Measurements from ENCODE around the gene PPME1.
A peak's percentile ranks its signal among the peaks of the same experiment; 100 is the strongest.
"Not testable (repeated sequence)": the region's sequence is repeated elsewhere in the genome, so short reads cannot be mapped to it uniquely, and the experiment has no call there.

Gene PPME1, protein sequence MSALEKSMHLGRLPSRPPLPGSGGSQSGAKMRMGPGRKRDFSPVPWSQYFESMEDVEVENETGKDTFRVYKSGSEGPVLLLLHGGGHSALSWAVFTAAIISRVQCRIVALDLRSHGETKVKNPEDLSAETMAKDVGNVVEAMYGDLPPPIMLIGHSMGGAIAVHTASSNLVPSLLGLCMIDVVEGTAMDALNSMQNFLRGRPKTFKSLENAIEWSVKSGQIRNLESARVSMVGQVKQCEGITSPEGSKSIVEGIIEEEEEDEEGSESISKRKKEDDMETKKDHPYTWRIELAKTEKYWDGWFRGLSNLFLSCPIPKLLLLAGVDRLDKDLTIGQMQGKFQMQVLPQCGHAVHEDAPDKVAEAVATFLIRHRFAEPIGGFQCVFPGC

DNA sequence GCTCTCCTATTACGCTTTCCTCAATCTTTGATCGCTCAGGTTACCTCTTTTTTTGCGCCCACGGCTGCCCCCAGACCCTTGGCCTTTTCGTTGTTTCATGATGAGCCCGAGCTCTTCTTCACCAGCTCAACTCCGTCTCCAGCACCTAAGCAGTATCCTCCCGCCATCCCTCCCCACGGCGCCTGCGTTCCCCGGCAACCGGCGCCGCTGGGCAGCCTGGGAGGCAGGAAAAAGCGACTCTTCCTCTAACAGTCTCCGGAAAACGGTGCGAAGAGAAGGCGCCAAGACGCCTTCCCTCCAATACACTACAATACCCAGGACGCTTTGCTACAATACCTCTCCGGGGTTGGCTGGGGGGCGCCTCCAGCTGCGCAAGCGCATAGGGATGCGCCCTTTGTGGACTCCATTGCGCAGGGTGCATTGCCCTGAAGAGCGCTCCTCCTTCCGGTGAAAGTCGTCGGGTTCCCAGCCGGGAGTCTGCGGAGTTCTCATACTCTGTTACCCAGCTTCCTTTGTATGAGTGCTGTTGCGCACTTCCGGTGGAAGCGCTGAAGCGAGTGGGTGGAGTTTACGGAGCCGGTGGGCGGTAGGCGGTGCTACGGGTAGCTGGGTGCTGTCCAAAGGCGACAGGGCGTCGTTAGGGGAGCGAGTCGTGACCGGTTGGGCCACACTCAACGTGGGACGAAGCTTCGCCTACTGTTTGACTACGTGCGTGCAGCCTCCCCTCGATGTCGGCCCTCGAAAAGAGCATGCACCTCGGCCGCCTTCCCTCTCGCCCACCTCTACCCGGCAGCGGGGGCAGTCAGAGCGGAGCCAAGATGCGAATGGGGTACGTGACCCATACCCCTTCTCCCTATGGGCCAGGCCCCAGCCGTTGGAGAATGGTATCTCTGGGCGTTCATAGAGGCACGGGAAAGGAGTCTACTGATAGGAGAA is at the start of gene PPME1, which contains the start of gene C2CD3:
Gene PPME1 (plus strand): TSS at position 596 of the 936 bp plus-strand sequence. CDS start 133 bp downstream, at position 729.
Gene C2CD3 (minus strand): TSS at position 309 of the 936 bp plus-strand sequence. CDS start 210 bp downstream, at position 99.
- peak; percentile 88 to 100 (median 99) for DNase-seq

DNA sequence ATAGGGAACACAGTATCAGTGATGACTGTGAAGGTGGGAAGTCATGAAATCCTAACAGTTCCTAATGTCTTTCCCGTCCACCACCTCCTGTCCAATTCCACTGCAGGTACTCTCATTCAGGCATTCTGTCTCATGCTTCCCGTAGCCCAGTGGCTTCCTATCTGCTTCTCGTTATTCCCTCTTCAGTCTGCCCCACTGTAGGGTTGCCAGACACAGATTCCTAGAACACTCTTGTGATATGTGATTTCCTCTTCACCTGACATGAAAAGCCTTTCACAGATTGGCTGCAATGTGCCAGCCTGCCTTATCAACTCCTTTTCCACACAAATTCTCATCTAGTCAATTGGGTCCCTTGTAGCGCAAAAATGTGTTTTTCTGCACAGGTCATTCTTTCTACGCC is 49.3 kb upstream of the PPME1 start:
- DNase-seq: no peak

DNA sequence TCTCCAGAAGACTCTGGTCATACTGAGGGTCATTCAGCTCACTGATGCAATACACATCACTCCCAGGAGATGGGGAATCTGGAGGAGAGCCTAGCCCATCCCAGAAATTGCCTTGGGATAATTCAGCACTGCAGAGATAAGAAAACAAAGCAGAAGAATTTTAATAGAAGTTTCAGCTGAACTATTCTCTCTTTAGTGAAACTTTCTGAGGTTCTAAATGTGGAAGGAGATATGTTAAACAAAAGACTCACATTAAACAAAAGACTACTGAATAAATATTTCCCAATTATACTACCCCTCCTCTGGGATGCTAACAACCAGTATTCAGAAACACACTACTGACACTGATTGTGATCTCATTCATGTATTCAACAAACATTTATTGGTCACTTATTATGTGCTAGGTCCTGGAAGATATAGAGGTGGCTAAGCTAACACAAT is 48.1 kb upstream of the PPME1 start:
- no peak for DNase-seq

DNA sequence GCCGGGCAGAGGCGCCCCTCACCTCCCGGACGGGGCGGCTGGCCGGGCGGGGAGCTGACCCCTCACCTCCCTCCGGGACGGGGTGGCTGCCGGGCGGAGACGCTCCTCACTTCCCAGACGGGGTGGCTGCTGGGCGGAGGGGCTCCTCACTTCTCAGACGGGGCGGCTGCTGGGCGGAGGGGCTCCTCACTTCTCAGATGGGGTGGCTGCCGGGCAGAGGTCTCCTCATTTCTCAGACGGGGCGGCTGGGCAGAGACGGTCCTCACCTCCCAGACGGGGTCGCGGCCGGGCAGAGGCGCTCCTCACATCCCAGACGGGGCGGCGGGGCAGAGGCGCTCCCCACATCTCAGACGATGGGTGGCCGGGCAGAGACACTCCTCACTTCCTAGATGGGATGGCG is 42.0 kb upstream of the PPME1 start:
- DNase-seq: not testable (repeated sequence)

DNA sequence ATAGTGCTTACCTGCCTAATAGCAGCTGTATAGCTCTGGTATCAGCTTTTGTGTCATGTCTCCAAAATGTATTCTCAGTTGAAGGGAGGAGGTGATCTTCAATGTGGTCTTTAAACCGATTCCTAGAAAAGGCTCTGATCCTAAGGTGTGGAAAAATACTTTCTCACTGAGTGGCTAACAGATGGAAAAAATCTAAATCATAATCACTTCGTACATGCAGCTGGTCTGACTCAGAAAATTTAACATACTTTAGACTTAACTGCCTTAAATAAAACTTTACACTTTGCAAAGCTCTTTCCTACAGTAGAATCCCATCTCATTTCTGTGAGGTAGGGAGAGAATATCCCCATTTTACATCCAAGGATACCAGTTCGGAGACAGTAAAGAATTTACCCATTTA is 38.3 kb upstream of the PPME1 start:
- no peak for DNase-seq

DNA sequence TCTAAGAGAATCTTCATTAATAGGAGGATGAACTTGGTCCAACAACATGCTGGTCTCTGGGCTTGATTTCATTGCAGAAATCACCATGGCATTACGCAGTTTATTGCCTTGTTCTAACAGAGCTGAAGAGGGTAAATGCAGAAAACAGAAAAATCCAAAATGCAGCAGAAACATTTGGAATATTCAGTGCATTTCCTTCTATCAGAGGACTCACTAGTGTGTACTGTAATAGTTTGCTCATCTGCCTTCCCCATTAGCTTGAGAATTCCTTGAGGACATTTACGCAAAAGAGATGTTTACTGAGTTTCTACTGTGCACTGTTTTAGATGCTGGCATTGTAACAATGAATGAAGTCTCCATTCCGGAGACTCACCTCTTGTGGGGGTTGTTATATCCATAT is 37.7 kb upstream of the PPME1 start:
- no peak for DNase-seq

DNA sequence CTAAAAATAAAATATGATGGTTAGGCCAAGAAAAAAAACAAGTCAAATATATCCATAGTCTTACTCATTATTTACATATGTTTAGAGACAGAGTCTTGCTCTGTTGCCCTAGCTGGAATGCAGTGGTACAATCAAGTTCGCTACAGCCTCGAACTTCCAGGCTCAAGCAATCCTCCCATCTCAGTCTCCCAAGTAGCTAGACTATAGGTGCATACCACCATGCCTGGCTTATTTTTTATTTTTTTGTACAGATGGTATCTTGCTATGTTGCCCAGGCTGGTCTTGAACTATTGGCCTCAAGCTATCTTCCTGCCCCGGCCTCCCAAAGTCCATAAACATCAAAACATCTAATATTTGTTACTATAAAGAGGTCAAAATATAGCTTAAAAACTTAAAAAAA is 36.4 kb upstream of the PPME1 start:
- no peak for DNase-seq

DNA sequence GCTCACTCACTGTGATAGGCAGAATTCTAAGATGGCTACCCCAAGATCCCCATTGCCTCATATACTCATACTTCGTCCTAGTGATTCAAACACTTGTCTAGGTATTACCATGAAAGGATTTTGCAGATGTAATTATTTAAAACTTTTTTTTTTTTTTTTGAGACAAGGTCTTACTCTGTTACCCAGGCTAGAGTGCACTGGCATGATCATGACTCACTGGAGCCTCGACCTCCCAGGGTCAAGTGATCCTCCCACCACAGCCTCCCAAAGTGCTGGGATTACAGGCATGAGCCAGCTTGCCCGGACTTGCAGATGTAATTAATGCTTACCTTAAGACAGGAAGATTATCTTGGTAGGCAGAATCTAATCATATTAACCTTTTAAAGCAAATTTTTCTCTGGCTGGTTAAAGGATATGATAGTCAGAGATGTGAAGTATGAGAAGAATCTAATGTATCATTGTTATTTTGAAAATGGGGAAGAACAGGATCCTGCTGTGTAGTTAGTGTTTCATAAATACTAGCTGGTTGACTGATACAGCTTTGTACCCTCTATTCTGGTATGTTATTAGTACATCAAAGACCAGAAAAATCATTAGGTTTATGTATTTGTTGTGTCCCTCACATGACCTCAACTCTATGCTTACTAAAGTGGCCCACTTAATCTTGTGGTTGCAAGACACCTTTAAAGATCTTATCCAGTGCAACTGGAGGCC is 35.8 kb upstream of the PPME1 start:
- DNase-seq: no peak

DNA sequence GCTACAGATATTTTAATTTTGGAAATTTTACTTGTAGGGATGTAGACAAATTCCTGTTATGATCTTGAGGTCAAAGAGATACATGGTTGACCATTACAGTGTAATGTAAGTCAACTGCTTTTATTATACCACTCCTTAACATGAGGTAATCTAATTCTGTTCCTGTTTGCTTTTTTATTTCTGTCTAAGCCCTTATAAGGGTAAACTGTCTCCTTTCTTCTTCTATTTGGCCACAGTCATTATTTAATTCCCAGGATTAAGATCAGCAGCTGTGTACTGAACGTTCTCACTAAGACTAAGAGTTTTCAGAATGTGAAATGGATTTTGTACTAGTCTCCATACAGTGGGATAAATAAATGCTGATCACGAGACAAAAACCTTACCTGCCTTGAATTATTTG is 33.1 kb upstream of the PPME1 start:
- DNase-seq: no peak

DNA sequence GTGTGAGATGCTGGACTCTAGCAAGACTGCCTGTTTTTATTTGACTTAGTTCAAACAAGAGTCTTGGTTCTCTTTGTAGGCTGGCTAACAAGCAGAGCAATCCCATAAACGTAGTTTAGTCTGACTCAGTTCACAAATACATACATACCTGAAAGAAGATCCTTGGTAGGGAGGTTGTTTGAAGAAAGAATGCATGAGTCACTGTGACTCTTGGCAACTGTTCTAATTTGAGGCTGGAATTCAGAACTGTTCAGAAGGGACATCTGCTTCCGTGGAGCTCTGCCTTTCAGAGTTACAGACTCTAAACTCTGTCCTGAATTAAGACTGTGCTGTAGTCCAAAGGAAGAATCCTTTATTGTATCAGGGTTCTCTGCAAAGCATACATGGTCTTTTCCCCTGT is 32.5 kb upstream of the PPME1 start:
- peak in 2 of 56 donors; percentile 1 to 4 for DNase-seq

DNA sequence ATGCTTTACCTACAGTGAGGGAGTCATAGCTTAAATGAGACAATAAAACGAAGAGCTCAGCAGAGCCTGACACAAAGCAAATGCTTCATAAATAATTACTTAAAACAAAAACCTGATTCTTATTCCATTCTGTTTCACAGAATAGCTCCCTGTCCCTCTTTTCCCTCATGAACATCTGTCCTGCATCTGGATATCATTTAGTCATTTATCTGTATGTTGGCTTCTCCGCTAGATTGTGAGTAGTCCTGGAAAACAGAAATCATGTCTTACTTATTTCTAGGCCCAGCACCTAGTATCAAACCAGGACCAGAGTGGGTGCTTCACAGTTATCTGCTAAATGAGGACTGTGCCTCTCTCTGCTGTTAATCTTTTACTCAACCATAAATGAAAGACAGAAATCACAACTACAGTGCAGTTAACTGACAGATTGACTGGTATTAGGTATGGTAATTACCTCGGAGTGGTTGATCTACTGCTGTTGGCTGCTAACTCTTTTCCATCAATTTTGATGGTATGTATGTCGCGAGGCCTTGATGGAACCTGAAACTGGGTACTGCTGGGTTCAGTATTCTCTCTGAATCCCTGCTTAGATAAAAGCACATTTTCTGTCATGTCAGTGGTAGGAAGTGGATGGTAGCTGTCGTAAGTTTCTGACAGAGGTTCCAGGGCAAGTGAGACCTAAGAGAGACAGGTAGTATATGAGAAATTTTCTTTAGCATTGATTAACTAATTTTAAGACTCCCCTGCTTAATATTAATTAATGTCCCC is 31.8 kb upstream of the PPME1 start:
- DNase-seq: no peak

DNA sequence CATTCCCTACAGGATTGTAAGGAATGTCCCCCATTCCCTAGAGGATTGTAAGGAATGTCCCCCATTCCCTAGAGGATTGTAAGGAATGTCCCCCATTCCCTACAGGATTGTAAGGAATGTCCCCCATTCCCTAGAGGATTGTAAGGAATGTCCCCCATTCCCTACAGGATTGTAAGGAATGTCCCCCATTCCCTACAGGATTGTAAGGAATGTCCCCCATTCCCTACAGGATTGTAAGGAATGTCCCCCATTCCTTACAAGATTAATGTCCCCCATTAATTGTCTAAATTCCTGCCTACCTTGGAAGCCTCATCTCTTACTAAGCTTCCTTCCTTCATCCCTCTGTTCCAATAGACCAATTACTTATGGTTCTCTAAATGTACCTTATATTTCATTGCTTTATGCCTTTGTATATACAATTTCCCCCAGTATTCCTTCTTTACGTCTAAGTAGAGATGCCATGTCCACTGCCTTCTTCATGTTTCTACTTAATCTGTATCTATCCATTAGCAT is 31.1 kb upstream of the PPME1 start:
- not testable (repeated sequence) for DNase-seq

DNA sequence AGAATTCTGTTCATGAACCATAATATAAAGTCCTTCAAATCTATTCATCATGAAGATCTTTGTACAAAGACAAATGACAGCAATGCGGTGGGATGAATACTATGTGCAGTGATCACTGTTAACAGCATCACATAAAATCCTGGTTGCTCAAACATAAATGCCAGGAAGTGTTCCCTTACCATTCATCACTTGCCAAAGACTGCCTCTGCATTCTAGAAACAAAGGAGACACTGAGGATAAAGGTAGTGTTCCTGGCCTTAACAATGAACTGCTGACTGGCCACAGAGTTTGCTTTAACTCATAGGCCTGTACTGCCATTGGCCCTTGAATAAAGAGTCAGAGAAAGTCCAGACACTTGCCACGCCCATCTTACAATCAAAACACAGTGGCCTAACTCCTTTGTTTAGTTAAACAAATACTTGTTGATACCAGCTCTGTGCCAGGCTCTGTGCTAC is 29.8 kb upstream of the PPME1 start:
- DNase-seq: no peak

DNA sequence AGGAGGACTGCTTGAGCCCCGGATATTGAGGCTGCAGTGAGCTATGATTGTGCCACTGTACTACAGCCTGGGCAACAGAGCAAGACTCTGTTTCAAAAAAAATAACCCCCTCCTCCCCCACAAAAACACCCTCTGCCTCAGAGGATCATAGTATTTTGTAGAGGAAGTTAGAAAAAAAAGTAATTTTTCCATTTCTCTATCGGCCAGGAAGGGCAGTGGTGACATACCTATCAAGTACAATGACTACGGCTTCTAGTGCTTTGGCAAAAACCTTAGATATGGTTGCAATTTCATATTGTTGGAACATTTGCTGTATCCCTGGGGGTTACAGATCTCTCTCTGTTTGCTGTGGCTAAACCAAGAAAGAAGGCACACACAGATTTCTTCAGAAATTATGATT is 29.2 kb upstream of the PPME1 start:
- DNase-seq: no peak

DNA sequence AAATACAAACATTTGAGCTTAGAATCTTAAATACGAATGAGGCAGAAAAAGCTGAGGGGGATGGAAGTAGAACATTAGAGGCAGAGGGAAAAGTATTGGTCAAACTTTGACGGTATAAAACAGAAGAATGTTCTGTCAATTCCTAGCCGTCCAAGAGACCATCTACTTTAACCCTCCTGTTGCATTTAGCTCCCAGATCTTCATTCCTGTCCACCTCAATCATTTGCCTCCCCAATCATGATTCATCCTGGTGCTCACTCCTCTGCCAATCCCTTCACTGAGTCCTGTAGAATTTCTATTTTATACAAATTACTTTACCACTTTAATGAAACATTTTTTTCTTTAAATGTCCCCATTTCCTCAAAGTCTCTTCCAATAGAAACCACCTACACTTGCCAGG is 28.5 kb upstream of the PPME1 start:
- DNase-seq: no peak

DNA sequence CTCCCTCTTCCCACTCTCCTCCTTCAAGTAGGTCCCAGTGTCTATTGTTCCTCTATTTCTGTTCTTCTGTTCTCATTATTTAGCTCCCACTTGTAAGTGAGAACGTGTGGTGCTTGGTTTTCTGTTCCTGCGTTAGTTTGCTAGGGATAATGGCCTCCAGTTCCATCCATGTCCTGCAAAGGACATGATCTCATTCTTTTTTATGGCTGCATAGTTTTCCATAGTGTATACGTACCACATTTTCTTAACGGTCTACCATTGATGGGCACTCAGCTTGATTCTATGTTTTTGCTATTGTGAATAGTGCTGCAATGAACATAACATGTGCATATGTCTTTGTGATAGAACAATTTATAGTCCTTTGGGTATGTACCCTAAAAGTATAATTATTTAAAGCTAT is 26.5 kb upstream of the PPME1 start:
- DNase-seq: no peak

DNA sequence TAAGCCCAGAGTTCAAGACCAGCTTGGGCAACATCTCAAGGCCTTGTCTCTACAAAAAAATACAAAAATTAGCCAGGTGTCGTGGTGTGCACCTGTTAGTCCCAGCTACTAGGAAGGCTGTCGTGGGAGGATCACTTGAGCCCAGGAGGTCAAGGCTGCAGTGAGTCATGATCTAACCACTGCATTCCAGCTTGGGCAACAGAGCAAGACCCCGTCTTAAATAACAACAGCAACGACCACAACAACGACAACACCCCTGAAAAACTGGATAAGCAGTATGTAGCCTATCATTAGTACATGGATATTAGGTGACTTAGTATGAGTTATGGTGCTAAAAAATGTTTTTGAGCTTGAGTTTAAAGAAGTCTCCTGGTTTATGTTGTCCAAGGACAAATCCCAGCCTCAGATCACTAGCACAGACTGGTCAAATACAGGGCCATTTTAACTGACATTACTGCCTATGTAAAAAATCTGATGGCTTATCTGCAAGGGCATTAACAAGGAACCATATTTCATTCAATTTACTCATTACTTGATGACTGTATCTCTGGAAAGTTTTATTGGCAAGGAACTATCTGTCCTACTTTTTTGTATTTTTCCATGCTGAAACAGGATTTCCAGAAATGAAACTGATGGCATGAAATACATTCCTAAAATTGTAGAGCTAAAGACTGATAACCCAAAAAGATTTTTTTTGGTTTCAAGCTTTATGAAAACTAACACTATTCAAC is 23.7 kb upstream of the PPME1 start:
- no peak for DNase-seq

DNA sequence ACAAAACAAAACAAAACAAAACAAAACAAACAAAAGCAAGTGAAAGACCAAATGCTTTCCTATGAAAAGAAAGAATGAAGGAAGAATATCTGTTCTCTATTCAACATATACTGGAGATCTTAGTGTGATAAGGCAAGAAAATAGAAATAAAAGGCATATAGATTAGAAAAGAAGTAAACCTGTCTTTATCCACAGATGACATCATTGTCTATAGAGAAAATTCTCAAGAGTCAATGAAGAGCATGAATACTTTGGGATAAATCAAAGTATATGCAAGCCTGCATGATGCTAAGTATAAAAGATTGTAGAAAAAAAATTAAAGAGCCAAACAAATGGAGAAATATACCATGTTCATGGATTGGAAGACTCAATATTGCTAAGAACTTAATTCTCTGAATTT is 17.9 kb upstream of the PPME1 start:
- DNase-seq: no peak

DNA sequence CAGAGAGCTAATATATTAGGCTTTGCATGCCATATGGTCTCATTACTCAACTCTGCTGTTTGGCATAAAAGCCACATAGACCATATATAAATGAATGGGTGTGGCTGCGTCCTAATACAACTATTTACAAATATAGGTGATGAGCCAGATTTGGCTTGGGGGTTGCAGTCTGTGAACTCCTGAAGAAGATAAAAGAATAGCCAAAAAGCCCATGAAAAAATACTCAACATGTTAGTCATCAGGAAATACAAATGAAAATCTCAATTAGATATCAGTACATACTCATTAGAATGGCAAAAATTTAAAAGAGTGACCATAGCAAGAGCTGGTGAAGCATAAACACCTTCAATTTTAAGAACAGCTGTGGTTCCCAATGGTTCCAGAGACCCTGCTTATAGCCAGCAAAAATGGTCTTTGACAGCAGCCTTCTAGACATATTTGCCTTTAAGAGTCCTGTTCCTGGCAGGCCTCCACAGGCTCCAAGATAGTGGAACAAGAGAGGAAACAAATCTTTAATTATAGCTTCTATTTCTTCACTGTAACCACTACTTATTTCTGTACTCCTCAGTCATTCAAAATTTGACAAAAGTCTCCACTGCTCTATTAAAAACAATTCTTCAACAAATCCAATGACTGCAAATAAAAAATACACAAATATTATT is 16.3 kb upstream of the PPME1 start:
- no peak for DNase-seq

All from nucleus accumbens (tissue), 56 donors.